ENCODE data around the gene ATRNL1.

- TF ChIP-seq, protein P1, sequence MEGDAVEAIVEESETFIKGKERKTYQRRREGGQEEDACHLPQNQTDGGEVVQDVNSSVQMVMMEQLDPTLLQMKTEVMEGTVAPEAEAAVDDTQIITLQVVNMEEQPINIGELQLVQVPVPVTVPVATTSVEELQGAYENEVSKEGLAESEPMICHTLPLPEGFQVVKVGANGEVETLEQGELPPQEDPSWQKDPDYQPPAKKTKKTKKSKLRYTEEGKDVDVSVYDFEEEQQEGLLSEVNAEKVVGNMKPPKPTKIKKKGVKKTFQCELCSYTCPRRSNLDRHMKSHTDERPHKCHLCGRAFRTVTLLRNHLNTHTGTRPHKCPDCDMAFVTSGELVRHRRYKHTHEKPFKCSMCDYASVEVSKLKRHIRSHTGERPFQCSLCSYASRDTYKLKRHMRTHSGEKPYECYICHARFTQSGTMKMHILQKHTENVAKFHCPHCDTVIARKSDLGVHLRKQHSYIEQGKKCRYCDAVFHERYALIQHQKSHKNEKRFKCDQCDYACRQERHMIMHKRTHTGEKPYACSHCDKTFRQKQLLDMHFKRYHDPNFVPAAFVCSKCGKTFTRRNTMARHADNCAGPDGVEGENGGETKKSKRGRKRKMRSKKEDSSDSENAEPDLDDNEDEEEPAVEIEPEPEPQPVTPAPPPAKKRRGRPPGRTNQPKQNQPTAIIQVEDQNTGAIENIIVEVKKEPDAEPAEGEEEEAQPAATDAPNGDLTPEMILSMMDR (IDR thresholded peaks at IDR 0.05; ENCODE audit: poor library complexity) = no peak
- TF ChIP-seq EZH2 (IDR thresholded peaks at IDR 0.05; ENCODE audit: borderline replicate concordance) (no peak), EZH2phosphoT487 (IDR thresholded peaks at IDR 0.05; ENCODE audit: low read depth, severe bottlenecking, unreplicated experiment) (no peak)
Observed at GRCh38 chr10:115850666-115851065, 757.5 kb downstream of the ATRNL1 start.

Data from hepatocyte (in vitro differentiated cells).